Measurements from ENCODE around the gene GFY. TPM values are rescaled to one million over a fixed set of nuclear protein-coding genes. Genes with fewer than 3 reads are reported as not detected.
"Not testable (repeated sequence)": the region's sequence is repeated elsewhere in the genome, so short reads cannot be mapped to it uniquely, and the experiment has no call there.

GFY gene
- polyA plus RNA-seq, 1 experiment = not detected

DNA sequence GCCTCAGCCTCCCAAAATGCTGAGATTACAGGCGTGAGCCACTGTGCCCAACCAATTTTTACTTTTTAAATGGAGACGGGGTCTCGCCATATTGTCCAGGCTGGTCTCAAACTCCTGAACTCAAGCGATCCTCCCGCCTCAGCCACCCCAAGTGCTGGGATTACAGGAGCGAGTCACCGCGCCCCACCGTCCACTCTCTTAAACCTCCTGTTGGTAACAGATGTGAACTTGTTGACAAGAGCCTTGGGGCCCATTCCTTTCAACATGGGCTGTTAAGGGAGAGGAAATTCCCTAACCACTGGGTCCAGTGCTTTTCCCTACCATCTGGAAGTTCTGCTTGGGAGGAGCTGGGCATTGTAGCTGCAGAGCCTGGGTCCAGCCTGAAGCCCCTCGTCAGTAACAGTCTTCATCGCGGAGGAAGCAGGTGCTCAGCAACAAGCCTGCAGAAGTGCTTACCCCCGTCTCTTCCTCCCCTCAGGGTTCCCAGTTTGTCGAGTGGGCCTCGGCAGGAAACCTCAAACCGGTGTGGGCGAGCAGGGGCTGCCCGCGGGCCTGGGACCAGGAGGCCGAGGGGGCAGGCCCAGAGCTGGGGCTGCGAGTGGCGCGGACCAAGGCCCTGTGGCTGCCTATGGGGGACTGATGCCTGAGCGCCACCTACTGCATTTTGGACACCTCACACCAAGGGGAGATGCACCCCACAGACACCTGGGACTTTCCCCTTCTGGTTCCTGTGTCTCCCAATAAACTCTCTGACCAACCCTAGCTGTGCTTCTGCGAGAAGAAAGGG lies 44.8 kb downstream of the GFY start:
- no peak overlapping the region for H3K27ac ChIP-seq (ENCODE audit: low read depth, low read length)
- CTCF ChIA-PET = interaction anchor here (0.6 to 1.5 kb wide), 3 partner anchors 20 to 77 kb away, joined by 4 to 5 read pairs (median 4); no protein-coding TSS in a partner anchor
- DNase-seq (ENCODE audit: low read depth, low spot score) = no peak
- TF ChIP-seq, protein P1, sequence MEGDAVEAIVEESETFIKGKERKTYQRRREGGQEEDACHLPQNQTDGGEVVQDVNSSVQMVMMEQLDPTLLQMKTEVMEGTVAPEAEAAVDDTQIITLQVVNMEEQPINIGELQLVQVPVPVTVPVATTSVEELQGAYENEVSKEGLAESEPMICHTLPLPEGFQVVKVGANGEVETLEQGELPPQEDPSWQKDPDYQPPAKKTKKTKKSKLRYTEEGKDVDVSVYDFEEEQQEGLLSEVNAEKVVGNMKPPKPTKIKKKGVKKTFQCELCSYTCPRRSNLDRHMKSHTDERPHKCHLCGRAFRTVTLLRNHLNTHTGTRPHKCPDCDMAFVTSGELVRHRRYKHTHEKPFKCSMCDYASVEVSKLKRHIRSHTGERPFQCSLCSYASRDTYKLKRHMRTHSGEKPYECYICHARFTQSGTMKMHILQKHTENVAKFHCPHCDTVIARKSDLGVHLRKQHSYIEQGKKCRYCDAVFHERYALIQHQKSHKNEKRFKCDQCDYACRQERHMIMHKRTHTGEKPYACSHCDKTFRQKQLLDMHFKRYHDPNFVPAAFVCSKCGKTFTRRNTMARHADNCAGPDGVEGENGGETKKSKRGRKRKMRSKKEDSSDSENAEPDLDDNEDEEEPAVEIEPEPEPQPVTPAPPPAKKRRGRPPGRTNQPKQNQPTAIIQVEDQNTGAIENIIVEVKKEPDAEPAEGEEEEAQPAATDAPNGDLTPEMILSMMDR (IDR thresholded peaks at IDR 0.05; ENCODE audit: low read depth, low read length) = 0 out of 2 replicates have a peak, but pooled peaks have one; percentile 5
- H3K9me3 ChIP-seq (ENCODE audit: control insufficient read depth, insufficient read depth, low read length) = no peaks in the 10 kb centered on the region; the same call in 1 of the 2 replicates
- POLR2A ChIA-PET = no interaction called here
- H3K4me3 ChIP-seq (ENCODE audit: low read depth, low read length) = no peak overlapping the region
- H3K27me3 ChIP-seq (ENCODE audit: control insufficient read depth, insufficient read depth, low read length) = no peaks in the 10 kb centered on the region

DNA sequence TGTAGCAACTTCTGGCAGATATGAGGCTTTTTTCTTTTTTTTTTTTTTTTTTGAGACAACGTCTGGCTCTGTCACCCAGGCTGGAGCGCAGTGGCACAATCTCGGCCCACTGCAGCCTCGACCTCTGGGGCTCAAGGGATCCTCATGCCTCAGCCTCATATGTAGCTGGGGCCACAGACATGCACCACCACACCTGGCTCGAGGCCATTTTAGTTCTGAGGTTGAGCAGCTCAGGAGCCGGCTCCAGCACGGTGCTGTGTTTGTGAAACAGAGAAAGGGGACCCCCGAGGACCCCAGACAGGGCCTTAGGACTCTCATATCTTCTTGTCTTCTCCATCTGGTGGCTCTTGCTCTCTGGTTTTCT lies 45.4 kb downstream of the GFY start:
- Histone ChIP-seq H3K27ac (ENCODE audit: low read depth, low read length) (no peak overlapping the region), H3K9me3 (ENCODE audit: control insufficient read depth, insufficient read depth, low read length) (no peaks in the 10 kb centered on the region; the same call in 1 of the 2 replicates), H3K27me3 (ENCODE audit: control insufficient read depth, insufficient read depth, low read length) (no peaks in the 10 kb centered on the region), H3K4me3 (ENCODE audit: low read depth, low read length) (no peak overlapping the region)
- DNase-seq (ENCODE audit: low read depth, low spot score) = no peak
- TF ChIP-seq, protein P1 (IDR thresholded peaks at IDR 0.05; ENCODE audit: low read depth, low read length) = no peak
- CTCF ChIA-PET = interaction anchor here (0.6 to 1.5 kb wide), 3 partner anchors 20 to 76 kb away, joined by 4 to 5 read pairs (median 4); no protein-coding TSS in a partner anchor
- POLR2A ChIA-PET = no interaction called here

DNA sequence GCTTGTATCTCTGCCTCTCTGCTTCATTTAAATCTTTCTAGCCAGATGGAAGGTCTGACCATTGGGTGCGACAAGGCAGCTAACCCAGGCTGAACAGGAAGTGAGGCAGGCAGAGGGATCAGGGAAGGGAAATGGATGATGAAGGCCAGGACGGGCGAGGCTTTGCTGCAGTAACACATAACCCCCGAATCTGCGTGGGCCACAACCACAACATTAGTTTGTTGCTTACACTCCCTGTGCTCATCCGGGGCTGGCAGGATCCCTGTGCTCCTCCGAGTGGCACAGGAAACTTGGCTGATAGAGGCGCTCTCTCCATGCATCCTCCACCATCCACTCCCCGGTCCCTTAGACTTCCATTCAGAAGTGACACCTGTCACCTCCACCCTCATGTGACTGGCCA lies 47.7 kb downstream of the GFY start:
- TF ChIP-seq, protein P1 (IDR thresholded peaks at IDR 0.05; ENCODE audit: low read depth, low read length) = no peak
- H3K9me3 ChIP-seq (ENCODE audit: control insufficient read depth, insufficient read depth, low read length) = no peaks in the 10 kb centered on the region; the same call in 1 of the 2 replicates
- H3K27me3 ChIP-seq (ENCODE audit: control insufficient read depth, insufficient read depth, low read length) = no peaks in the 10 kb centered on the region
- no peak for DNase-seq (ENCODE audit: low read depth, low spot score)
- POLR2A ChIA-PET = no interaction called here
- CTCF ChIA-PET = interaction anchor here (0.7 to 2.0 kb wide), 11 partner anchors 8 to 208 kb away, joined by 3 to 30 read pairs (median 8); partner anchors contain the start of genes ALDH16A1 and PIH1D1
- no peak overlapping the region for H3K27ac ChIP-seq (ENCODE audit: low read depth, low read length)
- H3K4me3 ChIP-seq (ENCODE audit: low read depth, low read length) = no peak overlapping the region

DNA sequence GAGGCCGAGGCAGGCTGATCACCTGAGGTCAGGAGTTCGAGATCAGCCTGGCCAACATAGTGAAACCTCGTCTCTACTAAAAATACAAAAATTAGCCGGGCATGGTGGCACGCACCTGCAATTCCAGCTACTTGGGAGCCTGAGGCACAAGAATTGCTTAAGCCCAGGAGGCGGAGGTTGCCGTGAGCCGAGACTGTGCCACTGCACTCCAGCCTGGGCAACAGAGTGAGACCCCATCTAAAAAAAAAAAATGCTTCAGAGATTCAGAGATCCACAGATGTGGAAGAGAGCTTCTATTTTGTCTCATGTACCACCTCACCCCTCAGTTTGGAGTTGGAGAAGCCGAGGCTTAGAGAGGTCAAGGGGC lies 48.3 kb downstream of the GFY start:
- not testable (repeated sequence) for H3K9me3 ChIP-seq (ENCODE audit: control insufficient read depth, insufficient read depth, low read length); DNase-seq (ENCODE audit: low read depth, low spot score); H3K27ac ChIP-seq (ENCODE audit: low read depth, low read length); H3K27me3 ChIP-seq (ENCODE audit: control insufficient read depth, insufficient read depth, low read length)
- ChIA-PET CTCF (interaction anchor here (0.7 to 2.0 kb wide), 15 partner anchors 8 to 208 kb away, joined by 3 to 30 read pairs (median 5); partner anchors contain the start of genes ALDH16A1, PIH1D1, RPS11 and RRAS), POLR2A (interaction anchor here (0.6 kb wide), 1 partner anchor 375 kb away, joined by 4 read pairs; no protein-coding TSS in a partner anchor)
- peak overlapping the region; percentile 72 for H3K4me3 ChIP-seq (ENCODE audit: low read depth, low read length)

DNA sequence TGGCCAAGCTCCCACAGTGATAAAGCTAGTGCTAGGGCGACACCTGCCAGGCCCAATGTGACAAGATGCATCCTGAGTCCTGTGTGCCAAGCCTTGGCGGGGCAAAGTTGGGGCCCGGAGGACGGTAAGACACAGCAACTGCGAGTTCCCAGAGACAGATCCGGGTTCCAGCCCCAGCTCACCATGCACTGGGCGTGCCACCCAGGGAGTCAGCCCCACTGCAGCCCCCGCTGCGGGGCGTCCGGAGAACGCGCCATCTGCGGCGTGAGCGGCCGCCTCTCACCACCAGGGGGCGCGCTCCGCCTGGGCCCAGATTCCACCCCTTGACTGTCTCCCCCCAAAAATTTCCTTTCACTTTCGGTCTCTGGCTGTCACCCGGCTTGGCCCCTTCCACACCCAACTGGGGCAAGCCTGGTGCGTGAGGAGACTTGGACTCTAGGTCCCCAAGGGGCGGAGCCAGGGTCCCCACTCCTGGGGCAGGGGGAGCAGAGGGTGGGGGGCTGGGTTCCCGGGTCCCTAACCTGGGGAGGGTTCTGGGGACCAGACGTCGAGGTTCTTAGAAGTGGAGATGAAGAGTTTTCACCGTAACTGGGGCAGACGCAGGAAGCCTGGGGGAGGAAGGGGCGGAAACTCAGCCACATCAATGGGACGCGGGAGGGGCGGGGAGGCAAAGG lies 48.8 kb downstream of the GFY start, which contains the start of gene FLT3LG:
Gene FLT3LG, plus strand, starts transcription at position 348 of the 674 bp plus-strand sequence. CDS start 425 bp downstream, outside the sequence.
- no peak for DNase-seq (ENCODE audit: low read depth, low spot score)
- peaks cover 4% of the 10 kb centered on the region; the same call in 1 of the 2 replicates for H3K9me3 ChIP-seq (ENCODE audit: control insufficient read depth, insufficient read depth, low read length)
- peak within 1 kb of the TSS; percentile 72 for H3K4me3 ChIP-seq (ENCODE audit: low read depth, low read length)
- H3K27ac ChIP-seq (ENCODE audit: low read depth, low read length) = peak within 1 kb of the TSS; percentile 11
- no peaks in the 10 kb centered on the region for H3K27me3 ChIP-seq (ENCODE audit: control insufficient read depth, insufficient read depth, low read length)
- ChIA-PET POLR2A (interaction anchor here (0.6 kb wide), 1 partner anchor 374 kb away, joined by 4 read pairs; no protein-coding TSS in a partner anchor), CTCF (interaction anchor here (0.7 to 2.0 kb wide), 14 partner anchors 9 to 205 kb away, joined by 3 to 30 read pairs (median 5); partner anchors contain the start of genes ALDH16A1, PIH1D1, RPS11 and RRAS)
- TF ChIP-seq, protein P1 (IDR thresholded peaks at IDR 0.05; ENCODE audit: low read depth, low read length) = peak; percentile 96
